22Rv1 (cell line): ENCODE results near the gene MTCL1.

Experiments
- ZFX ChIP-seq: fragments of 450-650 bp; IDR thresholded peaks from 2 replicates; pipeline ENCODE4 v1.6.1; 2017; ENCODE audit warnings: antibody characterized with exemption, borderline replicate concordance
- TF ChIP-seq, protein P1 (sequence below): fragments of 450-650 bp; IDR thresholded peaks from 2 replicates; pipeline ENCODE4 v1.5.1; 2017; ENCODE audit warnings: mild to moderate bottlenecking

DNA sequence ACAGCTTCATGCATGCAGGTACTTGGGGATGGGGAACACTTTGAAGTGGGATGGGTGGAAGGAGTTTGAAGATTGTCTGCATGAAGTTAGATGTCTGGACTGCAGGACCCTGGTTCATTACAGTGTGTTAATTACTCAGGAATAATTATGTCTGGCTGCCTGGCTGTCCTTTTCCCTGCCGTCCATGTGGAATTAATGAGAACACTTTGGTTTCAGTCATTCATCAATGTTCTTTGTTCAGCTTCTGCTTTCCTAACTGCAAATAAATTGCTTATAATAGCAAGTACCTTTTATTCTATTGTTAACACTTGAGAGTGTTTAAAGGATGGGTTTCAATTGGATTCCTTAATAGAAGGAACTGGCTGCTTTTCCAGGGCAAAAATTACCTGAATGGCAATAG is 35.8 kb downstream of the MTCL1 start:
- TF ChIP-seq, protein P1, sequence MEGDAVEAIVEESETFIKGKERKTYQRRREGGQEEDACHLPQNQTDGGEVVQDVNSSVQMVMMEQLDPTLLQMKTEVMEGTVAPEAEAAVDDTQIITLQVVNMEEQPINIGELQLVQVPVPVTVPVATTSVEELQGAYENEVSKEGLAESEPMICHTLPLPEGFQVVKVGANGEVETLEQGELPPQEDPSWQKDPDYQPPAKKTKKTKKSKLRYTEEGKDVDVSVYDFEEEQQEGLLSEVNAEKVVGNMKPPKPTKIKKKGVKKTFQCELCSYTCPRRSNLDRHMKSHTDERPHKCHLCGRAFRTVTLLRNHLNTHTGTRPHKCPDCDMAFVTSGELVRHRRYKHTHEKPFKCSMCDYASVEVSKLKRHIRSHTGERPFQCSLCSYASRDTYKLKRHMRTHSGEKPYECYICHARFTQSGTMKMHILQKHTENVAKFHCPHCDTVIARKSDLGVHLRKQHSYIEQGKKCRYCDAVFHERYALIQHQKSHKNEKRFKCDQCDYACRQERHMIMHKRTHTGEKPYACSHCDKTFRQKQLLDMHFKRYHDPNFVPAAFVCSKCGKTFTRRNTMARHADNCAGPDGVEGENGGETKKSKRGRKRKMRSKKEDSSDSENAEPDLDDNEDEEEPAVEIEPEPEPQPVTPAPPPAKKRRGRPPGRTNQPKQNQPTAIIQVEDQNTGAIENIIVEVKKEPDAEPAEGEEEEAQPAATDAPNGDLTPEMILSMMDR = no peak
- no peak for TF ChIP-seq ZFX
